Coronary artery (tissue), 2 donors: ENCODE measurements around the gene TEAD1.
A peak's percentile ranks its signal among the peaks of the same experiment; 100 is the strongest.

Source experiments
- DNase-seq: peaks from one replicate; pipeline ENCODE4 v3.0.0-alpha.2; 2017; ENCODE audit warnings: low spot score
- H3K27ac ChIP-seq, 2 donors: fragments of 200-600 bp; sonication (generic); one replicate each; pipeline ENCODE4 v1.5.1; 2016 to 2019
- H3K4me3 ChIP-seq: fragments of 200-600 bp; sonication (generic); 2 replicates; pipeline ENCODE4 v1.5.1; 2016; ENCODE audit warnings: mild to moderate bottlenecking, moderate library complexity
- TF ChIP-seq, protein P1 (sequence below): fragments of 200-600 bp; sonication (generic); IDR thresholded peaks from one replicate; pipeline ENCODE4 v1.5.1; 2019; ENCODE audit warnings: antibody characterized with exemption

TEAD1 gene

DNA sequence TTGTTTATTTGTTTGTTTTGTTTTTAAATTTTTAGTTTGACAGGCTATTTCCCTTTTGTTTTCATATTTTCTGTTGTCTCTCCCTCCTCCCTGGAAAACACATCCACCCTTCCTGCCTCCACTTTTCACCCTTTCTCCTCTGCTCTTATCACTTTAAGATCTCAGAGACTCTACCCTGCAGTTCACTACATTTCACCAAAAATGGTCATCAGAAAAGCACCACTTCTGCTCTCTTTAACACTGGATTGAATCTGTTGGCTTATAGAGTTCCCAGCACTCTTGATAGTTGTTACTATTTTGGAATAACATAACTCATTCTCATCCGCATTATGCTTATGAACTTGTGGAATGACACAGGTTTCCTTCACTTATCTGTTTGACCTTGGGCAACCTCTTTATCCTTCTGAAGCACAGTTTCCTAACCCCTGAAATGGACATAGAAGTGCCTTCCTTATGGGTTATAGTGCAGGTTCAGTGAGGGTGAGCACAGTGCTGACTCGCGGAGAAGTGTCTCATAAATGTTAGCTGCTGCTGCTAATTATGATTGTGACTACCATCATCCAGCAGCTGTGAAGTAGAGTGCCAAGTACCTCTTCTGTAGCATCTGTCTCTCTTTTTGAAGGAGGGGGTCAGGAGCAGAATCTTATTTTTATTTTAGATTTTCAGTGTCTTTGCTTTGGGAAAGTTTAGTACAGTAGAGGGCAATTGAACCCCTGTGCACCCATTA, 15.0 kb downstream of the TEAD1 start:
- H3K27ac ChIP-seq: no peak overlapping the region
- no peak overlapping the region for H3K4me3 ChIP-seq
- TF ChIP-seq, protein P1, sequence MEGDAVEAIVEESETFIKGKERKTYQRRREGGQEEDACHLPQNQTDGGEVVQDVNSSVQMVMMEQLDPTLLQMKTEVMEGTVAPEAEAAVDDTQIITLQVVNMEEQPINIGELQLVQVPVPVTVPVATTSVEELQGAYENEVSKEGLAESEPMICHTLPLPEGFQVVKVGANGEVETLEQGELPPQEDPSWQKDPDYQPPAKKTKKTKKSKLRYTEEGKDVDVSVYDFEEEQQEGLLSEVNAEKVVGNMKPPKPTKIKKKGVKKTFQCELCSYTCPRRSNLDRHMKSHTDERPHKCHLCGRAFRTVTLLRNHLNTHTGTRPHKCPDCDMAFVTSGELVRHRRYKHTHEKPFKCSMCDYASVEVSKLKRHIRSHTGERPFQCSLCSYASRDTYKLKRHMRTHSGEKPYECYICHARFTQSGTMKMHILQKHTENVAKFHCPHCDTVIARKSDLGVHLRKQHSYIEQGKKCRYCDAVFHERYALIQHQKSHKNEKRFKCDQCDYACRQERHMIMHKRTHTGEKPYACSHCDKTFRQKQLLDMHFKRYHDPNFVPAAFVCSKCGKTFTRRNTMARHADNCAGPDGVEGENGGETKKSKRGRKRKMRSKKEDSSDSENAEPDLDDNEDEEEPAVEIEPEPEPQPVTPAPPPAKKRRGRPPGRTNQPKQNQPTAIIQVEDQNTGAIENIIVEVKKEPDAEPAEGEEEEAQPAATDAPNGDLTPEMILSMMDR: no peak
- no peak for DNase-seq

DNA sequence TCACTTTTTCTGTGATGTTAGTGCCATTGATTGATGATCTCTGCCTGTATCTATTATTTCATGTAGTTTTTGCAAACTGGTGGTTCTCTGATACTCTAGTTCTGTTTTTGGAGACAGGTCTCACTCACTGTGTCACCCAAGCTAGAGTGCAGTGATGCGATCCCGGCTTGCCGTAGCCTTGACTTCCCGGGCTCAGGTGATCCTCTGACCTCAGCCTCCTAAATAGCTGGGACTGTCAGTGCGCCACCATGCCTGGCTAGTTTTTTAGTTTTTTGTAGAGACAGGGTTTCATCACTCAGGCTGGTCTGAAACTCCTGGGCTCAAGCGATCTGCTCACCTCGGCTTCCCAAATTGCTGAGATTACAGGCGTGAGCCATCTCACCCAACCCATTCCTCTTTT, 16.4 kb downstream of the TEAD1 start:
- H3K4me3 ChIP-seq: no peak overlapping the region
- no peak overlapping the region for H3K27ac ChIP-seq
- no peak for DNase-seq
- TF ChIP-seq, protein P1: no peak

DNA sequence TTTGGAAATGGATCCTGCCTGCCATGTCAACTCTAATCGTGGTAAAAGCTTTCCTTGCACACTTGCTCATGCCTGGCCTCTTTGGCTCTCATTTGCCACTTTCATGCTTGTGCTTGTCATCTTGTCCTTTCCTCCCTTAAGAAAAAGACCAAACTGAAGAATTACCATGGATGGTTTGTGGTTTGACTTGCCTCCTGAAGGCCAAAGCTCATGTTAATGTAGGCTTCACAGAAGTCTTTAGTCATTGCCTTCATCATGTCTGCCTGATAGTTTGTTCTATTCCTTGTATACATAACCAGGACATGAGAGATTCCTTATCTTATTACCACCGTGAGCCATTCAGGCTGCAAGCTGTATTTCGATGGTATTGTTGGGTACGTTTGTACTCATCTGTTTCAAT, 17.3 kb downstream of the TEAD1 start:
- TF ChIP-seq, protein P1: no peak

DNA sequence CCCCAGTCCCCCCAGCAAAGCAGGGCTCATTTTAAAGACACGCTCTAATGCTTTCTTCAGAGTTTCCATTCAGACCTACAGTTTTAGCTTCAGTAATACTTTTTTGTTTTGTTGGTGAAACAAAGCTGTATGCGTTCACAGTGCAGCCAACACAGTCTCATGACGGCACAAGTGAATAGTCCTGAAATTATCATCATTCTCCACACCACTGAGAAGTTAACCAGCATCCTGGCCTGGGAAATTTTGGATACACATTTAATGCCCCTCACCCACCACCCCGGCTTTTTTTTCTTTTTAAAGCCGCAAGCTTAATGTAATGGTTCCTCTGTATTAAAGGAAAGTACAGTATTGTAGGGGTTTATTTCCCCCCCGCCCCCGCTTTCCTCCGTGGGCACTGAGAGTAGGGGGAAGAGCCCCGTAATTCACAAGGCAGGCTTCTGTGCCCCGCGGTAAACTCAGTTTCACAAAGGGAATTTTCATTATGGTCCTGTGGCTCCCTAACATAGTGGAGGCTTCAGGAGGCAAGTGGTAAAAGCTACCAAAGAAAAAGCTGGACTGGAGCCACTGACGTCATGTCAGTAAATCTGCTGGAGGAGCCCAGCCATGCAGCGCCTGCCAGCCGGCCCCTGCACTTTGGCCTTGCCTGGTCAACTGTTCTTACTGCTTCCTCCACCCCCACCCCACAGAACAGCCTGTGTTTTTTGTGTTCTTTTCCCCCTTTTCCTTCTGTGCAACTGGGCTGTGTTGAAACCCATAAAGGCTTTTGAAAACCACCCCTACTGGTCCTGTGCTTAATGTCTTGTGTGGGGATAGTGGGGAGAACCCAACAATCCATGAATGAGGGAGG, 18.2 kb downstream of the TEAD1 start:
- TF ChIP-seq, protein P1: no peak
- H3K27ac ChIP-seq: peak overlapping the region; percentile 85
- peak; percentile 91 for DNase-seq
- H3K4me3 ChIP-seq: peak overlapping the region; percentile 52

More for the DNA sequence above, 17.3 kb downstream of the TEAD1 start:
- Histone ChIP-seq H3K27ac (peak overlapping the region in 1 of 2 donors; percentile 85), H3K4me3 (no peak overlapping the region)
- no peak for DNase-seq

DNA sequence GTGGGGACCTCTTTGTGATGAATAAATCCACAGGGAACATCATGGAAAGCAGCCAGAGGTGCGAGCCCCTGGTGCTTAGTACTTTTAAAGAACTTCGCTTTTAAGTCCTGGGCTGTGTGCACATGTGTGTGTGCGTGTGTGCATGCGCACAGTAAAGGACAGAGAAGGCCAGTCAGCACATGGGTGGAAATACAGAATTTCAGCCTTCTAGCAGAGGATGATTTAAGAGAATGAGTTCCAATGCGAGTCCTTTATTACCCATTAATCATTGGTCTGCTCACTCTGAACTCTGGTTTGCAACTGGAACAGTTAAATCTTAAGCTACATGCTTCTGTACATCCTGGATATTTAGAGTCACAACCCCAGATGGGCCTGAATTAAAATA, 18.9 kb downstream of the TEAD1 start:
- peak overlapping the region; percentile 52 for H3K4me3 ChIP-seq
- no peak for DNase-seq
- TF ChIP-seq, protein P1: no peak

DNA sequence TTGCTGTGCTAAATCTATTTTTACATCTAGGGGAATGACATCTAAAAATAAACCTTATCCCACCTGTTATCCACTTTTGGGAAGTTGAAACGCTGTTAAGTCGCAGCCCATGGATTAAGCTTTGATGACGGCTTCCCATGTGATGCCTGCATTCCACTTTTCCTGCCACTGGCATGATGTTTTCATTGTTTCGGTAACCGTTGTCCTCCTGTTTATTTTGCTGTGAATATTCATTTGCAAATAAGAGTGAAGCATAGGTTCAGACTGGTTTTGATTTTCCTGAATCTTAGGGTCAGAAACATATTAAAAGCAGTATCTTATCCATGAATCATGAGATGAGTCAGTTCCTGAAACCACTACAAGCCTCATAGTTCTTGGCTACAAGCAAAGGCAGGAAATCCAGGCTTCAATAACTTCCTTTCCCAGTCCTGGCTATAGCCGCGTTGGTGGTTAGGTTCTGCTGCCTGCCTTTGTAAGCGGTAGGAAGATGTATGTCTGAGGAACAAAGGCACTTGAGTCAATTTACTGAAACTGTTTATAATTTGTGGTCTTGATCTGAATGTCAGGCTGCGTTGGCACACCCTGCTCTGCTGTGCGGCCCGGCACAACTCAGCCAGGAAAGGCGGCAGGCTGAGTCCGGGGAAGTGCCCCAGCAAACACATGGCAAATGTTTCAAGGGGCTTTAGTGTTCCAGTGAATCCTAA, 19.4 kb downstream of the TEAD1 start:
- TF ChIP-seq, protein P1: no peak
- peak overlapping the region; percentile 52 for H3K4me3 ChIP-seq
- H3K27ac ChIP-seq: peak overlapping the region; percentile 85
- DNase-seq: peak; percentile 75

More for the DNA sequence above, 18.9 kb downstream of the TEAD1 start:
- peak overlapping the region; percentile 85 for H3K27ac ChIP-seq
